SK-N-MC (cell line): Measurements from ENCODE around the gene EIF2A.

Experiments used
- EZH2 ChIP-seq: fragments of 200-600 bp; sonication (generic); IDR thresholded peaks from one replicate; pipeline ENCODE4 v1.6.1; 2017; ENCODE audit warnings: antibody characterized with exemption
- POLR2AphosphoS5 ChIP-seq: IDR thresholded peaks from 2 replicates; pipeline ENCODE4 v1.6.1; 2012; ENCODE audit warnings: mild to moderate bottlenecking, low read depth, low read length, borderline replicate concordance

DNA sequence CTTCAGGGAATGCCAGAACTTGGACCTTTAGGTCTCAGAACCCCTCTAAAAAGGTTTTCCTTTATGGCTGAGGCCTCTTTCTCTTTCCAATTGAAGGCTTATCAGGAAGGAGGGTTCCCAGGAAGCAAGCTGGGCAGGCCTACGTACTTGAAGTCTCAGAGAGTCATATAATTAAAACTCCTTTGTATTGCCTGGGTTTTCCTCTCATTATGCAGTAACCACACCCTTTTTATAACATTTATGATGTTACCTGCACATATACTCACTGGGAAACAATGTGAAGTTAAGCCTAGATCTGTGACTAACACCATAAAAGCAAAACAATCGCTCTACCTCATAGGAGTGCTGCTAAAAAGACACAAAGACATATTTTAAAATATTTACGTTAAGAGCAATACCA is 27.6 kb upstream of the EIF2A start:
- no peak for TF ChIP-seq EZH2
- no peak for TF ChIP-seq POLR2AphosphoS5
